SK-N-SH treated with all-trans-retinoic acid at 6 μM for 48 hours (cell line): Measurements from ENCODE around the gene CCNL2.
A peak's percentile ranks its signal among the peaks of the same experiment; 100 is the strongest.

Experiments
- ATAC-seq: fragments of 200-7000 bp; cut with Tn5 transposase; 3 replicates; pipeline ENCODE4 v1.9.1; 2020; ENCODE audit warnings: mild to moderate bottlenecking, moderate library complexity
- ARNTL ChIP-seq: fragments of 450-650 bp; formaldehyde crosslinking; IDR thresholded peaks from 2 replicates; pipeline ENCODE4 v1.5.0; 2020; ENCODE audit warnings: low read depth, mild to moderate bottlenecking, moderate library complexity, borderline replicate concordance
- BACH2 ChIP-seq: fragments of 250-450 bp; sonication (Bioruptor Pico); IDR thresholded peaks from 2 replicates; pipeline ENCODE4 v1.9.0; 2021; ENCODE audit warnings: mild to moderate bottlenecking, borderline replicate concordance
- CSDC2 ChIP-seq: fragments of 250-450 bp; sonication (Bioruptor Pico); IDR thresholded peaks from 2 replicates; pipeline ENCODE4 v1.5.0; 2020; ENCODE audit warnings: mild to moderate bottlenecking, moderate library complexity
- ESRRG ChIP-seq: fragments of 250-450 bp; sonication (Bioruptor Pico); IDR thresholded peaks from 2 replicates; pipeline ENCODE4 v1.6.1; 2021; ENCODE audit warnings: mild to moderate bottlenecking
- GLIS3 ChIP-seq: fragments of 250-450 bp; sonication (Bioruptor Pico); IDR thresholded peaks from 2 replicates; pipeline ENCODE4 v1.5.0; 2020; ENCODE audit warnings: mild to moderate bottlenecking, moderate library complexity
- OSR1 ChIP-seq: fragments of 250-450 bp; sonication (Bioruptor Pico); IDR thresholded peaks from 2 replicates; pipeline ENCODE4 v1.8.0; 2022; ENCODE audit warnings: moderate library complexity, mild to moderate bottlenecking, inconsistent platforms
- RARB ChIP-seq: fragments of 250-450 bp; sonication (Bioruptor Pico); IDR thresholded peaks from 2 replicates; pipeline ENCODE4 v1.8.0; 2021; ENCODE audit warnings: mild to moderate bottlenecking, moderate library complexity
- SNAI2 ChIP-seq: fragments of 250-450 bp; sonication (Bioruptor Pico); IDR thresholded peaks from 2 replicates; pipeline ENCODE4 v1.5.0; 2020; ENCODE audit warnings: mild to moderate bottlenecking, moderate library complexity
- TCF4 ChIP-seq: fragments of 250-450 bp; sonication (Bioruptor Pico); IDR thresholded peaks from 2 replicates; pipeline ENCODE4 v1.8.0; 2021; ENCODE audit warnings: mild to moderate bottlenecking, moderate library complexity, borderline replicate concordance
- TOX ChIP-seq: fragments of 250-450 bp; sonication (Bioruptor Pico); IDR thresholded peaks from 2 replicates; pipeline ENCODE4 v1.8.0; 2021; ENCODE audit warnings: mild to moderate bottlenecking, moderate library complexity, borderline replicate concordance
- ZC3H10 ChIP-seq: fragments of 250-450 bp; sonication (Bioruptor Pico); IDR thresholded peaks from 2 replicates; pipeline ENCODE4 v1.5.1; 2021; ENCODE audit warnings: mild to moderate bottlenecking, moderate library complexity
- ZFP30 ChIP-seq: fragments of 450-650 bp; formaldehyde crosslinking; IDR thresholded peaks from 2 replicates; pipeline ENCODE4 v1.5.0; 2022; ENCODE audit warnings: mild to moderate bottlenecking, moderate library complexity
- ZNF70 ChIP-seq: fragments of 450-650 bp; formaldehyde crosslinking; IDR thresholded peaks from 2 replicates; pipeline ENCODE4 v1.5.0; 2020; ENCODE audit warnings: mild to moderate bottlenecking, moderate library complexity
- ZNF8 ChIP-seq: fragments of 450-650 bp; formaldehyde crosslinking; IDR thresholded peaks from 2 replicates; pipeline ENCODE4 v1.5.0; 2020; ENCODE audit warnings: mild to moderate bottlenecking, moderate library complexity
- TF ChIP-seq, protein P1 (sequence below): fragments of 250-450 bp; sonication (Bioruptor Pico); IDR thresholded peaks from 2 replicates; pipeline ENCODE4 v1.5.1; 2020; ENCODE audit warnings: low read depth, mild to moderate bottlenecking, moderate library complexity
- TF ChIP-seq, protein P2 (sequence below): fragments of 250-450 bp; sonication (Bioruptor Pico); IDR thresholded peaks from 2 replicates; pipeline ENCODE4 v1.8.0; 2020; ENCODE audit warnings: mild to moderate bottlenecking, moderate library complexity, borderline replicate concordance
- TF ChIP-seq, protein P3 (sequence below): fragments of 250-450 bp; sonication (Bioruptor Pico); IDR thresholded peaks from 2 replicates; pipeline ENCODE4 v1.5.0; 2020; ENCODE audit warnings: mild to moderate bottlenecking, moderate library complexity
- TF ChIP-seq, protein P4 (sequence below): fragments of 250-450 bp; sonication (Bioruptor Pico); IDR thresholded peaks from 2 replicates; pipeline ENCODE4 v1.5.1; 2021; ENCODE audit warnings: mild to moderate bottlenecking, moderate library complexity

Gene CCNL2

DNA sequence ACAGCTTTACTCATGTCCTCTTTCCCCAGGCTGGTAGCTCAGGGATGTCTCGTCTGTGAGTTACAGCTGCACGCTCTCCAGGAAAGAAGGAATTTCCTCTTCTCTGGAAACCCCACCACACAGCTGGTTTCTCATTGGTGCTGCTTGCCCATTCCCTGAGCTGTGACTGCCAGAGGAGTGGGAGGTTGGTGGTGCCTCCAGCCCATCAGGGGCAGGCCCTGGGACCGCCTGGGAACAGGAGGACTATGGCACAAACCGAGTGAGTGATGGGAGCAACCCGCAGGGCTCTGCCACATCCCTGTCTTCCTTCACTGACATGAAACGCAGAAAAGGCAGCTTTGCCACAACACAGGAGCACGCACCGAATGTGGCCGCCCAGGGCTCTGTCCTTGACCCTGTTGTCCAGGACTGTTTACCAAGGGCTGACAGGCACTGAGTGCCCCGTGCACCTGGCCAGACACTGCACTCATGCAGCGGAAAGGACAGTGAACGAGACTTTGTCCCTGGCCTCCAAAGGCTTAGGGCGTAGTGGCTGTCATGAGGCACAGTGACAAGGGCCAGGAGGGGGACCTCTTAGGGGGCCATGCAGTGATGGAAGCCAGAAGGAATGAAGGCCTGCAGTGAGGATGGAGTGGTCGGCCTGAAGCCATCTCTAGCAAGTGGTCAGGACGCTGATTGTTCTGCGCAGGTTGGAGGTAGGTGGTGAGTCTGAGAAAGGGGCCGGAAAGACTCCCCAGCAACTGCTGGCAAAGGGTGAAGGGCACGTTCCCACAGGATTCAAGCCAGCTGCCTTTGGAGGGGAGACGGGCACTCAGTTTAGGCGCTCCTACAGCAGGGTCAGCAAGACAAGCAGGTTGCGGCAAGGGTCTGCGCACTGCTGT lies 1.7 kb upstream of the CCNL2 start:
- ATAC-seq: no peak
- no peak for TF ChIP-seq ZNF8 (CRISPR knock-in tag)
- TF ChIP-seq ZC3H10: no peak
- TF ChIP-seq OSR1 (CRISPR knock-in tag): no peak
- no peak for TF ChIP-seq RARB
- TF ChIP-seq, protein P1, sequence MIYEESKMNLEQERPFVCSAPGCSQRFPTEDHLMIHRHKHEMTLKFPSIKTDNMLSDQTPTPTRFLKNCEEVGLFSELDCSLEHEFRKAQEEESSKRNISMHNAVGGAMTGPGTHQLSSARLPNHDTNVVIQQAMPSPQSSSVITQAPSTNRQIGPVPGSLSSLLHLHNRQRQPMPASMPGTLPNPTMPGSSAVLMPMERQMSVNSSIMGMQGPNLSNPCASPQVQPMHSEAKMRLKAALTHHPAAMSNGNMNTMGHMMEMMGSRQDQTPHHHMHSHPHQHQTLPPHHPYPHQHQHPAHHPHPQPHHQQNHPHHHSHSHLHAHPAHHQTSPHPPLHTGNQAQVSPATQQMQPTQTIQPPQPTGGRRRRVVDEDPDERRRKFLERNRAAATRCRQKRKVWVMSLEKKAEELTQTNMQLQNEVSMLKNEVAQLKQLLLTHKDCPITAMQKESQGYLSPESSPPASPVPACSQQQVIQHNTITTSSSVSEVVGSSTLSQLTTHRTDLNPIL (CRISPR knock-in tag): no peak
- TF ChIP-seq, protein P2, sequence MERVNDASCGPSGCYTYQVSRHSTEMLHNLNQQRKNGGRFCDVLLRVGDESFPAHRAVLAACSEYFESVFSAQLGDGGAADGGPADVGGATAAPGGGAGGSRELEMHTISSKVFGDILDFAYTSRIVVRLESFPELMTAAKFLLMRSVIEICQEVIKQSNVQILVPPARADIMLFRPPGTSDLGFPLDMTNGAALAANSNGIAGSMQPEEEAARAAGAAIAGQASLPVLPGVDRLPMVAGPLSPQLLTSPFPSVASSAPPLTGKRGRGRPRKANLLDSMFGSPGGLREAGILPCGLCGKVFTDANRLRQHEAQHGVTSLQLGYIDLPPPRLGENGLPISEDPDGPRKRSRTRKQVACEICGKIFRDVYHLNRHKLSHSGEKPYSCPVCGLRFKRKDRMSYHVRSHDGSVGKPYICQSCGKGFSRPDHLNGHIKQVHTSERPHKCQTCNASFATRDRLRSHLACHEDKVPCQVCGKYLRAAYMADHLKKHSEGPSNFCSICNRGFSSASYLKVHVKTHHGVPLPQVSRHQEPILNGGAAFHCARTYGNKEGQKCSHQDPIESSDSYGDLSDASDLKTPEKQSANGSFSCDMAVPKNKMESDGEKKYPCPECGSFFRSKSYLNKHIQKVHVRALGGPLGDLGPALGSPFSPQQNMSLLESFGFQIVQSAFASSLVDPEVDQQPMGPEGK: no peak
- TF ChIP-seq, protein P3, sequence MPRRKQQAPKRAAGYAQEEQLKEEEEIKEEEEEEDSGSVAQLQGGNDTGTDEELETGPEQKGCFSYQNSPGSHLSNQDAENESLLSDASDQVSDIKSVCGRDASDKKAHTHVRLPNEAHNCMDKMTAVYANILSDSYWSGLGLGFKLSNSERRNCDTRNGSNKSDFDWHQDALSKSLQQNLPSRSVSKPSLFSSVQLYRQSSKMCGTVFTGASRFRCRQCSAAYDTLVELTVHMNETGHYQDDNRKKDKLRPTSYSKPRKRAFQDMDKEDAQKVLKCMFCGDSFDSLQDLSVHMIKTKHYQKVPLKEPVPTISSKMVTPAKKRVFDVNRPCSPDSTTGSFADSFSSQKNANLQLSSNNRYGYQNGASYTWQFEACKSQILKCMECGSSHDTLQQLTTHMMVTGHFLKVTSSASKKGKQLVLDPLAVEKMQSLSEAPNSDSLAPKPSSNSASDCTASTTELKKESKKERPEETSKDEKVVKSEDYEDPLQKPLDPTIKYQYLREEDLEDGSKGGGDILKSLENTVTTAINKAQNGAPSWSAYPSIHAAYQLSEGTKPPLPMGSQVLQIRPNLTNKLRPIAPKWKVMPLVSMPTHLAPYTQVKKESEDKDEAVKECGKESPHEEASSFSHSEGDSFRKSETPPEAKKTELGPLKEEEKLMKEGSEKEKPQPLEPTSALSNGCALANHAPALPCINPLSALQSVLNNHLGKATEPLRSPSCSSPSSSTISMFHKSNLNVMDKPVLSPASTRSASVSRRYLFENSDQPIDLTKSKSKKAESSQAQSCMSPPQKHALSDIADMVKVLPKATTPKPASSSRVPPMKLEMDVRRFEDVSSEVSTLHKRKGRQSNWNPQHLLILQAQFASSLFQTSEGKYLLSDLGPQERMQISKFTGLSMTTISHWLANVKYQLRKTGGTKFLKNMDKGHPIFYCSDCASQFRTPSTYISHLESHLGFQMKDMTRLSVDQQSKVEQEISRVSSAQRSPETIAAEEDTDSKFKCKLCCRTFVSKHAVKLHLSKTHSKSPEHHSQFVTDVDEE (CRISPR knock-in tag): no peak
- TF ChIP-seq SNAI2 (CRISPR knock-in tag): no peak

DNA sequence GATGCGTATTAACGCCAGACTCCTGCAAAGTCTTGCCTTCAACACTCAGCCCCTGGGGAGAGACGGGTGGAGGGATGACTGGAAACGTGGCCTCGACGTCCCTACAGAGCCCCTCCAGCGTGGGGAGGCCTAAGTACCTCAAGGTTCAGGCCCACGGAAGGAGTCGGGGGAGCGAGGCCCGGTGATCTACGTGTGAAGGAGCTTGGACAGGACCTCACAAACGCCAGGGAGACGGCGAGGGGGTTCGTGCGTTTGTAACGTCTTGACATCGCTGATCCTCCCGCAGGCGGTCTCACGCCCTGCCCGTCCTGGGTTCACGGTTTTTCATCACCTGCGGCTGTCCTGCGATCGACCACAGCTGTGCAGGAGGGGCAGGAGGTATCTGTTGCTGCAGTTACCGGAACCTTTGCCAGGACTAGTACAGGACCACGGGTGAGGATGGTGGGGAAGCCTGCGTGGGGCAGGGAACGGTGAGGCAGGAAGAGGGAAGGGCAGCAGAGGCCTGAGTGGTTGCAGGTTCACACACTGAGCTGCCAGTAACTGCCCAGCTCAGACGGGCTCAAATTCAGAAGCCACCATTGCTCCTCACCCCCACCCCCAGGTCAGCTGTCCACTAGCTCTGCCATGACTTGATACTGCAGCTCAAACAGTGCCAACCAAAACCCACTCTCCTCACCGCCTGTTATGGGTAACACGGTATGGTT lies 889 bp upstream of the CCNL2 start:
- TF ChIP-seq CSDC2 (CRISPR knock-in tag) (no peak), ZC3H10 (no peak), SNAI2 (CRISPR knock-in tag) (no peak), ZNF8 (CRISPR knock-in tag) (no peak), ZFP30 (CRISPR knock-in tag) (no peak), GLIS3 (CRISPR knock-in tag) (no peak), OSR1 (CRISPR knock-in tag) (no peak), TOX (CRISPR knock-in tag) (no peak), BACH2 (CRISPR knock-in tag) (no peak), ARNTL (no peak), ESRRG (no peak), TCF4 (CRISPR knock-in tag) (no peak), ZNF70 (CRISPR knock-in tag) (no peak), RARB (no peak)
- TF ChIP-seq, protein P2: no peak
- TF ChIP-seq, protein P3 (CRISPR knock-in tag): no peak
- TF ChIP-seq, protein P4, sequence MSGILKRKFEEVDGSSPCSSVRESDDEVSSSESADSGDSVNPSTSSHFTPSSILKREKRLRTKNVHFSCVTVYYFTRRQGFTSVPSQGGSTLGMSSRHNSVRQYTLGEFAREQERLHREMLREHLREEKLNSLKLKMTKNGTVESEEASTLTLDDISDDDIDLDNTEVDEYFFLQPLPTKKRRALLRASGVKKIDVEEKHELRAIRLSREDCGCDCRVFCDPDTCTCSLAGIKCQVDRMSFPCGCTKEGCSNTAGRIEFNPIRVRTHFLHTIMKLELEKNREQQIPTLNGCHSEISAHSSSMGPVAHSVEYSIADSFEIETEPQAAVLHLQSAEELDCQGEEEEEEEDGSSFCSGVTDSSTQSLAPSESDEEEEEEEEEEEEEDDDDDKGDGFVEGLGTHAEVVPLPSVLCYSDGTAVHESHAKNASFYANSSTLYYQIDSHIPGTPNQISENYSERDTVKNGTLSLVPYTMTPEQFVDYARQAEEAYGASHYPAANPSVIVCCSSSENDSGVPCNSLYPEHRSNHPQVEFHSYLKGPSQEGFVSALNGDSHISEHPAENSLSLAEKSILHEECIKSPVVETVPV (CRISPR knock-in tag): no peak
- TF ChIP-seq, protein P1 (CRISPR knock-in tag): no peak
- peak; percentile 7 for ATAC-seq
